ENCODE results near the gene CHMP5.
"Not testable (repeated sequence)": the region's sequence is repeated elsewhere in the genome, so short reads cannot be mapped to it uniquely, and the experiment has no call there.

CHMP5 gene

GRCh38 chr9:33285502-33285901 is 20.7 kb downstream of the CHMP5 start:
- DNase-seq = no peak

GRCh38 chr9:33287087-33287490 is 22.2 kb downstream of the CHMP5 start:
- DNase-seq = no peak

GRCh38 chr9:33288235-33288634 is 23.4 kb downstream of the CHMP5 start:
- DNase-seq = no peak

GRCh38 chr9:33288828-33289483 is 24.1 kb downstream of the CHMP5 start:
- peak; percentile 32 for DNase-seq

- DNase-seq = peak; percentile 46
Observed at GRCh38 chr9:33289496-33289895, 24.6 kb downstream of the CHMP5 start.

- no peak for DNase-seq
Observed at GRCh38 chr9:33289936-33290246, 25.0 kb downstream of the CHMP5 start.

- DNase-seq = peak; percentile 99
Observed at GRCh38 chr9:33290247-33291030, 25.6 kb downstream of the CHMP5 start, which contains the start of gene NFX1. Gene NFX1, plus strand, starts transcription at chr9:33290516. Its CDS starts 57 bp downstream, at chr9:33290573.

- DNase-seq = no peak
Observed at GRCh38 chr9:33291031-33291397, 26.2 kb downstream of the CHMP5 start.

- no peak for DNase-seq
Observed at GRCh38 chr9:33291901-33292300, 27.1 kb downstream of the CHMP5 start.

GRCh38 chr9:33293782-33294181 is 28.9 kb downstream of the CHMP5 start:
- DNase-seq = no peak

GRCh38 chr9:33294670-33295432 is 30.0 kb downstream of the CHMP5 start:
- no peak for DNase-seq

GRCh38 chr9:33295571-33295970 is 30.7 kb downstream of the CHMP5 start:
- DNase-seq = no peak

GRCh38 chr9:33297432-33297831 is 32.6 kb downstream of the CHMP5 start:
- DNase-seq = peak; percentile 43

GRCh38 chr9:33300546-33300945 is 35.7 kb downstream of the CHMP5 start:
- DNase-seq = no peak

GRCh38 chr9:33304362-33304761 is 39.5 kb downstream of the CHMP5 start:
- DNase-seq = no peak

- no peak for DNase-seq
Observed at GRCh38 chr9:33306037-33306436, 41.2 kb downstream of the CHMP5 start.

- DNase-seq = no peak
Observed at GRCh38 chr9:33307067-33307466, 42.2 kb downstream of the CHMP5 start.

- DNase-seq = no peak
Observed at GRCh38 chr9:33309903-33310302, 45.1 kb downstream of the CHMP5 start.

GRCh38 chr9:33310748-33311147 is 45.9 kb downstream of the CHMP5 start:
- DNase-seq = no peak

GRCh38 chr9:33311953-33312352 is 47.1 kb downstream of the CHMP5 start:
- no peak for DNase-seq

- no peak for DNase-seq
Observed at GRCh38 chr9:33315371-33315770, 50.5 kb downstream of the CHMP5 start.

GRCh38 chr9:33317136-33317535 is 52.3 kb downstream of the CHMP5 start:
- DNase-seq = not testable (repeated sequence)

GRCh38 chr9:33318225-33318624 is 53.4 kb downstream of the CHMP5 start:
- DNase-seq = no peak

- no peak for DNase-seq
Observed at GRCh38 chr9:33318781-33319180, 53.9 kb downstream of the CHMP5 start.
